Middle frontal gyrus (tissue), 1 donor: ENCODE measurements around the gene ATG4B.

ENCODE experiments used
- DNase-seq: peaks from one replicate; pipeline ENCODE4 v3.0.0-alpha.2; 2015; ENCODE audit warnings: low spot score; ENCODE audit errors: extremely low spot score

ATG4B gene

DNA sequence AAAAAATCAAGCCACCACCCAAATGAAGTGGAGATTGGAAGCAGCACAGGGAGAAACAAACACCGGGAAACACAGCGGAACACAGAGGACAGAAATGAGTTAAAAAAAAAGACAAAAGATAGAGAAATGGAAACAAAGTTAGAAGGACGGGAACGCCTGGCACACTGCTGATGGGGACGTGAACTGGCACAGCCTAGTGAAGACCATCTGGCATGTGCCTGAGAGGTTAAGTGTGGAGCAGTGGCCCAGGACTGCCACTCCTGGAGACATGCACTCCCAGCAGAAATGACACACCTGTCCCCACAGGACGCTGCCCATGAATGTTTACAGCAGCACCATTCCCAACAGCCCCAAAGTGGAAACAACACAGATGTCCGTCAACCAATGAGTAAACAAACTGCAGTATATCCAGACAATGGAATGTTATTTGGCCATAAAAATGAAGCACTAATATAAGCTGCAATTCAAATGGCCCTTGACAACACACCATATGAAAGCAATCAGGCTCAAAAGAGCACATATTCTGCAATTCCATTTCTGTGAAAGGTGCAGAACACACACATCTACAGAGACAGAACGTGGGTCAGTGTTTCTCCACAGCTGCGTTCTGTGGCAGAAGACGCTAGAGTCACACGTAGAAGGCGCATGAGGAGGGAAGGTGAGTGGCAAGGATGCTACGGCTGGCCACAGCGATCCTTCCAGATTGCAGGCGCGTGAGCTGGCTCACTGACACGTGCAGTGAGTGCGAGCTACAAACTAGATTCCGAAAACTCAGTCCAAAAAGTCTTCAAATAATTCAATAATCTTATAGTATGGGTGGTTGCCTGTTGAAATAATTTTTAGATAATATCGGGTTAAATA lies 25.1 kb upstream of the ATG4B start:
- DNase-seq, result no peak

DNA sequence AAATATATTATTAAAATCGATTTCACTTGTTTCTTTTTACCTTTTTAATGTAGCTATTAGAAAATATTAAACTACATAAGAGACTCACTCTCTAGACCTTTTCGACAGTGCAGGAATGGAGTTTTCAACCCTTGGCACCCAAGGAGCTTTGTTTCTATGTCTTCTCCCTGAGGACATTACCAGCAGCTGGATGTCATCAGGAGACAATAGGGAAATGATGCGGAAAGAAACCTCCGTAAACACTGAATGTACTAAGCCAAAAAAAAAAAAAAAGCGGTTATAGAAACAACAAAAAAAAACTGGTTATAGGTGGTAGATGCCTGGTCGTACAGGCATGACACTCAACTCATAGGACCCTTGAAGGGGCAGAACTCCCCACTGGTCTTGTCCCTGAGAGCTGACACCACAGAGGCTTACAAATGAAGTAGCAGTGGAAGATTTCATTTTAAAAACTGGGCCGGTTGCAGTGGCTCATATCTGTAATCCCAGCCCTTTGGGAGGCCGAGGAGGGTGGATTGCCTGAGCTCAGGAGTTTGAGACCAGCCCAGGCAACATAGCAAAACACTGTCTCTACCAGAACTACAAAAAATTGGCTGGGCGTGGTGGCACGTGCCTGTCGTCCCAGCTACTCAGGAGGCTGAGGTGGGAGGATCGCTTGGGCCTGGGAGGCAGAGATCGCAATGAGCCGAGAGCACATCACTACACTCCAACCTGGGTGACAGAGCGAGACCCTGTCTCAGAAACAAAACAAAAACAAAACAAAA lies 24.3 kb upstream of the ATG4B start:
- no peak for DNase-seq

DNA sequence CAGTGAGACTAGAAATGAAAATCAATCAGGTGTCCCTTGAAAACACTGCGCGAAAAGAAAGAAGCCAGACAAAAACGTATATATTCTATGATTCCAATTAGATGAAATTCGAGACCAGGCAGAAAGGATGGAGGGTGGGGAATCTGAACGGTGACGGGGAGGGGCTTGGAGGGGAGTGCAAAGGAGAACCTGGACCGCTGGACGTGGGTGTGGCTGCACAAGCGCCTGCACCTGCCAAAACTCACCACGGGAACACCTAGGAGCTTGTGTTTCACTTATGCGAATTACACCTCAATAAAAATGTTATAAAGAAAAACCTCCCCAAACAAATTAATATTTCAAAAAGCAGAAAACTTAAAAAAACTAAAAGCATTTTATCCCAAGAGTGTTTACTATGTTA lies 22.5 kb upstream of the ATG4B start:
- no peak for DNase-seq

DNA sequence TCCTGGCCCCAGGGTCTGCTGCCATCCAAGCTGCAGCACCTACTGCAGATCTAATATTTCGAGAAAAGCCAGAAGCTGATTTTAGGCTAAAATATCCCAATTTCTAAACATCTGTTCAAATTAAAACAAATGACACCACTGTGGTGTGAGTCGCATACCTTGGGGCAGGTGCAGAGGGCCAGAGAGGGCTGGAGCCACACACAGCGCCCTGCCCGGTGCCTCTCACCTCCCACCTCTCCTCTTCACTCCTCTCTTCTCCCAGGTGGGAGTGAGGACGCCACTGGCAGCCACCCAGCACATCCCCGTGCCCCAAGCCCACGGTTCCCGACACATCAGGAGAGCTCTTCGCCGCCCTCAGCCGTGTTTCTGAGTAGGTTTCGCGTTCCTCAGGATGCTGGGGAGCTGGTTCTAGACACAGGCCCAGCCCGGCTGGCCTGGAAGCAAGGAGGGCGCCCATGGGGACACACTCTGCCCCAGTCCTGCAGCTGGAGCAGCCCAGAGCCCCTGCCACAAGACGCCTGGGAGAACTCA lies 21.9 kb upstream of the ATG4B start:
- no peak for DNase-seq

DNA sequence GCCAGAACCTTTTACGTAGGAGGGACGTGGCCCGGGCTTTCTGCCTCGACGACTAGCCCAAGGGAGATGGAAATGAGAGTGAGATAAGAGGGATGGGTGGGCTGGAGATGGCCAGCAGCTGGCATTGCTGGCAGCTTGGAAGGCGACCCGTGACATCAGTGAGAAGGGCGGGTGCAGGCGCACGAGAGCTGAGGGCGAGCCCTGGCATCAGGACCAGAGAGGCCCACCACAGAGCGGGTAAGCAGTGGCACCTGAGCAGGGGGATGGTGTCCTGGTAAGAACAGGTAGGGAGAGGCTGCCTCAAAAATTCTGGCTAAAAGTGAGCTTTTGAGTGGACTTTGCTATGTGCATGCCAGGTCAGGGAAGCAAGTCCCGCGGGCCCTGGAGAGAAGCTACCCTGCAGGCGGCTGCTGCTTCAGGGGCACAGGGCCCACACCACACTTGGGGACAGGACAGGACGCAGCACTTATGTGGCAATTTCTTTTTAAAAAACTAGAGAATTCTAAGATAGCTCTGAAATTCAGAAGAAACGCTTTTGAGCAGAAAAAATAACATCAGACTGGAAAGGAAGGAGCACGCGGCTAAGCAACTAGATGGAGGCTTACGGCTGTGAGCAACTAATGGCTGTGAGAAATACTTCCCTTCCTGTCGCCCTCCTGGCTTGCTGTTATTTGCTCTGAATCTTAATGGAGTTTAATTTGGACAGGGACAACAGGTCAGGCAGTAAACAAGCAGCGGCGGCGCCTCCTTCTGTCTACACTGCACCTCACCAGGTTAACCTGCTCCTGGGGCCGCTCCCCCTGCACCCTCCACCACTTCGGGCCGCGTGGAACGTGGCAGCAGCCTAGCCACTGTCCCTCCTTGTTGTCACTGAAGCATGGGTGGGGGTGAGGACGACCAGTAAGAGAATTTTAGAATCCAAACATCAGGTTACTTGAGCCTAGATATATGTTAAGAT lies 21.0 kb upstream of the ATG4B start:
- no peak for DNase-seq

DNA sequence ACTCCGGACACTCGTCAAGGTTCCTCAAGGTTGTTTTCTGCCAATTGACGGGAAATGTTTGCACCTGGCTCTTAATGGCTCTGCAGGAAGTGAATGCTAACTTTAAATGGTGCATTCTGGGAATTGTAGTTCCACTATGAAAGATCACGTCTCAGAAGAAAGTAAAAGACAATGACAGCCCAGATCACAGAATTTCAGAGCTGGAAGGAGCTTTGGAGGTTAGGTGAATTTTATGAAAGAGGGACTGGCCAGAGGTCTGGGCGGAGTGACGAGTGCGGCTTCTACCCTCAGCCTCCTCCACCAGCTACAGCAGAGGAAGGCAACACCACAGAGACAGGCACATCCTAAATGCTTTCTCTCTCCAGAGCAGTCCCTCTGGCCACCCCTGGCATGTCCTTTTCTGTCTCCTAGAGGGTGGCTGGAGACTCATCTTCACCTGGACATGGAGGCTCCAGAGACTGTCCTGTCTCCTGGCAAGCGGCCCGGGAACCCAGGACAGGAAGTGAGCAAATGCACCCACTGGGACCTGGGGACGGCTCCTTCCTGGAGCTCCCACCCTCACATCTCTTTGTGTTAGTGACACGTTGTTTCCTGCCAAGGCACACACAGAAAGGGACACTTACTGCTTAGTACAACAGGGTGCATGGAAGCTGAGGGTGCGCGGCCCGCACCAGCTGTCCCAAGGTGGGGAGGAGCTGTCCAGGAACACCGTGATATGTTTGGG lies 19.9 kb upstream of the ATG4B start:
- DNase-seq, result no peak

DNA sequence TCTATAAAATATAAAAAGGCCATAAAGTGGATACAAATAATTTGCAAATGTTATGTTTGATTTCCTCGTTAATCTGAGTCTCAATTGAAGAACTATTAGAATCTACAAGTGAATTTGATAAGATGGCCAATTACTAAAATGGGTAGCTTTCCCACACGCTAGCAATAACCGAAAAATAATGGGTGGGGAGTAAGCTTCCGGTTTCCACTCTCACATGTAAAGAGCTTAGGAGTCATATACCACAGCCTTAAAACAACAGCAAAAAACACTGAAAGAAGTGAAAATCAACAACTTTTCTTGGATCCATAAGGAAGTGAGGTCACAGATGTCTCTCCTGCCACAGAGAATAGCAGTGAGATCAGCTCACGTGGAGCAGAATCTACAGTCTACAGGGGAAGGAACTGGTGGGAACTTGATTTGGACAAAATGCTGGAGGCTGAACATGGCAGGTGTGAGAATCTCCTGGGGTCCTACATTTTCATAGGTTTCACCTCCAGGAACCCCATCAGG lies 19.1 kb upstream of the ATG4B start:
- DNase-seq, result no peak

DNA sequence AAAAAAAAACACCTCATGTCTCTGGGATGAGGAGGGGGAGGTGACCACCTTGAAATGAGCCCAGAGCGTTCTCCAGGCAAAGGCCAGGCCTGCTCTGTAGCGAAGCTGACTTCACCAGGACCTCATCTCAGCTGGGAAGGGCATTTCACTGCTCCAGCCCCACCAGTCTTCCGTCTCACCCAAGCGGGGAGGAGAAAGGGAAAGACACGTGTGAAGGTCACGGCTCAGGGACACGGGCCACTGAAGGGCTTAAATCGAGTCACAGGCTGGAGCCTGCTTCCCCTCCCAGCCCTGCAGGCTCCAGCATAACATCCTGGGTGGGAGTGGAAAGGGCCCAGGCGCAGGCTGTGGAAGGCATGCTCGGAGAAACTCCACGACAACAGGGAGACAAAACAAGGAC lies 18.7 kb upstream of the ATG4B start:
- DNase-seq, result no peak

DNA sequence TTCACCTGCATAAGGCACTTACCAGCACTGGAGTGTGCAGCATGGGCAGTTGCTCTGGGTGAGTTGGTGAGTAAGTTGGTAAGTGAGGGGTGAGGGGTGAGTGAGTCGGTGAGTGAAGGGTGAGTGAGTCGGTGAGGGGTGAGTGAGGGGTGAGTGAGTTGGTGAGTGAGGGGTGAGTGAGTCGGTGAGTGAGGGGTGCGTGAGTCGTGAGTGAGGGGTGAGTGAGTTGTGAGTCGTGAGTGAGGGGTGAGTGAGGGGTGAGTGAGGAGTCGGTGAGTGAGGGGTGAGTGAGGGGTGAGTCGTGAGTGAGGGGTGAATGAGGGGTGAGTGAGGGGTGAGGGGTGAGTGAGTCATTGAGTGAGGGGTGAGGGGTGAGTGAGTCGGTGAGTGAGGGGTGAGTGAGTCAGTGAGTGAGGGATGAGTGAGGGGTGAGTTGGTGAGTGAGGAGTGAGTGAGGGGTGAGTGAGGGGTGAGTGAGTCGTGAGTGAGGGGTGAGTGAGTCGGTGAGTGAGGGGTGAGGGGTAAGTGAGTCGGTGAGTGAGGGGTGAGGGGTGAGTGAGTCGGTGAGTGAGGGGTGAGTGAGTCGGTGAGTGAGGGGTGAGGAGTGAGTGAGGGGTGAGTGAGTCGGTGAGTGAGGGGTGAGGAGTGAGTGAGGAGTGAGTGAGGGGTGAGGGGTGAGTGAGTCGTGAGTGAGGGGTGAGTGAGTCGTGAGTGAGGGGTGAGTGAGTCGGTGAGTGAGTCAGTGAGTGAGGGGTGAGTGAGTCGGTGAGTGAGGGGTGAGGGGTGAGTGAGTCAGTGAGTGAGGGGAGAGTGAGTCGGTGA lies 17.7 kb upstream of the ATG4B start:
- no peak for DNase-seq

DNA sequence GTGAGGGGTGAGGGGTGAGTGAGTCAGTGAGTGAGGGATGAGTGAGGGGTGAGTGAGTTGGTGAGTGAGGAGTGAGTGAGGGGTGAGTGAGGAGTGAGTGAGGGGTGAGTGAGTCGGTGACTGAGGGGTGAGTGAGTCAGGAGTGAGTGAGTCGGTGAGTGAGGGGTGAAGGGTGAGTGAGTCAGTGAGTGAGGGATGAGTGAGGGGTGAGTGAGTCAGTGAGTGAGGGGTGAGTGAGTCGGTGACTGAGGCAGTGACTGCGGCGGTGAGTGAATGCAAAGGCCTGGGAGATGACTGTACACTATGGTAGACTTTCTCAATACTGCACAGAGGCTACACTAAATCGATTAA lies 17.1 kb upstream of the ATG4B start:
- no peak for DNase-seq

DNA sequence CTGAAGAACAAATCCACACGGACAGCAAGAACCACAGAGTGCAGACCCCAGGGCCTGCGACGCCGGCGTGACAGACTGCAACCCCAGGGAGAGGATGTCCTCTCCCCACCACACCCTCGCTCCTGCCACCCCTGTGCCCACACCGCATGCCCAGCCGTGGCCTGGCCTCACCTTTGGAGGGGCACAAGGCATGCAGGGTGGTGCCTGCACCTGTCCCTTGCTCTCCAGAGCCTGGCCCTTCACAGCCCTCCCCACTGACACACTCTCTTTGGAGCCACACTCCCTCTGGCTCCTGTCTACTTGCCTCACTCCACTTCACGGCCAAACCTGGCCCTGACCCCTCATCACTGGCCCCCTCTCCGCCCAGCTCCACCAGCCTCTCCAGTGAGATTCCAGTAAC lies 9.8 kb upstream of the ATG4B start:
- no peak for DNase-seq

DNA sequence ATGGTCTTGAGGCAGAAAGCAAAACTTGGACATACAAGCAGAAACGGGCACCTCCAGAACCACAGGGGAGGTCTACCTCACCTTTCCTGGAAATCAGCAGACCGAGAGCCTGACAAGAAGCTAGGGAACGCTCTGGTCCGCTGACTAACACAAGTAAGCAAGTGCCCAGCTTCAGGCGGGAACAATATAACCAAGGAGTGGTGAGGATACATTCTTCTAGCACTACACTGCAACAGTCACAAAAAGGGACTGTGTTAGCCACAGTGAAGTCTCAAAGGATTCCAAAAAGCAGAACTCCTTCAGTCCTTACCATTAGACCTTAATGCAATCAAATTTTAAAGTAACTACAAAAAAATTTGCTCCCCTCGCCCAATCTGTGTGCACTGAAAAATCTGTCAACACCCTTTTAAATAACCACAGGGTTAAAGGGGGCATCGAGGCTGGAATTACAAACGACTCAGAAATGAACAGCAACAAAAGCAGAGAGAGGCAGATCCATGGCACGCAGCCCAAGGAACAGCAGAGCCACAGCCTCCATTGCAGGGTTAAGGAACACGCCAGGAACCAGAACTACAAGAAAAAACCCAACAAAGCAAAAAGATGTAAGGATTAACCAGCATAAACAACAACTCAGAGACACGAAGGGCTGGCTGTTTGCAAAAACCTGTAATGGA lies 7.6 kb upstream of the ATG4B start:
- no peak for DNase-seq

DNA sequence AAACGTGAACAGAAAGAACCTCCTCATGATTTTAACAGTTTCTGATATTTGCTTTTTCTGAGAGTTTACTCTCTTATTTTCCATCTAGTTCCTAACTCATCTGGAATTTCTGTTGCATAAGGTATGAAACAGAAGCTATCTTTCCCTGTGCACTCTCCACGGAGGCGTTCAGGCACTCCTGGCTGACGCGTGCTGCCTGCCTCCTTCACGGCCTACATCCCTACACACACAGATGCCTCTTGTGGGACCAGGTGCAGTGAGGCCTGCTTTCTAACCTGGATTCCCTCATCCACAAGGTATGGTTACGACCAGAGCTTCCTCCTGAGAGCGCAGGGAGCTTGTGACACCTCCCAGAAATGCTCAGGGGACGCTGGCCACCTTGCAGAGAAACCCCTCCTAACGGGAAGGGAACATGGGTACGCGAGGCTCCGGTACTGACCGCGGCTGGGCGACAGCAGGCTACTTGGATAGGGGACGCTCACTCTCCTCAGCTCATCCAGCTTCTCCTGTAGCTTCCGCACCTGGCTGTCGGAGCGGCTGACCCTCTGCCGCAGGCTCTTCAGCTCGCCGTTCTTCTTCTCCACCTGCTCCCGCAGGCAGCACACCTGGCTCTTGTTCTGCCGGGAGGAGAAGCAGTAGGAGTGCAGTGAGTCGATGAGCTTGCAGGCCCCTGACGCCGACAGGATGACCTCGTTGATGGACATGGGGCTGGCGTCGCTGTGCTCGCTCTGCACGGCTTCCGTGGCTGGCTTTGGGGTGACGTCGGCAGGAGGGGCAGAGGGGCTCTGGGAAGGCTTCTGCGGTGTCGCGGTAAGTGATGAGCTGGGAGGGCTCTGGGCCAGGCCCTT lies 4.8 kb upstream of the ATG4B start:
- no peak for DNase-seq

DNA sequence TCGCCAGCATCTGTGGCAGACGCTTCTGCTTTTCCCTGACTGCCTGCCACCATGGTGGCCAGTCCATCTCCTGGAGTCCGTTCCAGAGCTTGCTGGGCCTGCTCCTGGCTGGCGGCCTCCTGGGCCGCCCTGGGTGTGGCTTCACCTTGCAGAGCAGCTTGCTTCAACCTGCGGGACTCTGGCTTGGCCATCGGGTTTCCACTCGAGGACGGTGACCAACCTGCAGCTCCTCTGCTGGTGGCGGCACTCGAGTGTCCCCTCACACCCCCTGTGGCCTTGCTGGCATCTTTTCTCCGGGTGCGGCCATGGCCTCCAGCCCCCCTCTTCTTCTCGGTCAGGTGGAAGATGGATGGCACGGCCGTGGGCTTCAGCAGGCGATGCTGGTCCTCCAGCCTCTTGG lies 3.9 kb upstream of the ATG4B start:
- no peak for DNase-seq

DNA sequence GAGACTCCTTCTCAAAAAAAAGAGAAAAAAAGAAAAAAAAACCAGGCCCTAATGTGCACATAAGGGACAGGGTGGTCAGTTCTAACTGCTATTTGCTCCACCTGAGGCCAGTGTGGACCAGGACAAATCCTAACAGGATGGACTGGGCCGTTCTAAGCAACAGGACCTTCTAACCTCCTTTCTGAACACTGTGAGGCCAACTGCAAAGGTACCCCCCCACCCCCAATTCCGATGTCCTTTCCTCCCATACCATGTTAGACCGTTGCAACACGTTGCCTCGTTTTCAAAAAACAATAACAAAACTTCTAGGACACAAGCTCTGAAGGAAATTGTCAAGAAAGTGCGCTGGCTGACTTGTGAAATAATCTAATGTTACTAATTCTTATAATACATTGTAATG lies 1.7 kb upstream of the ATG4B start:
- no peak for DNase-seq

DNA sequence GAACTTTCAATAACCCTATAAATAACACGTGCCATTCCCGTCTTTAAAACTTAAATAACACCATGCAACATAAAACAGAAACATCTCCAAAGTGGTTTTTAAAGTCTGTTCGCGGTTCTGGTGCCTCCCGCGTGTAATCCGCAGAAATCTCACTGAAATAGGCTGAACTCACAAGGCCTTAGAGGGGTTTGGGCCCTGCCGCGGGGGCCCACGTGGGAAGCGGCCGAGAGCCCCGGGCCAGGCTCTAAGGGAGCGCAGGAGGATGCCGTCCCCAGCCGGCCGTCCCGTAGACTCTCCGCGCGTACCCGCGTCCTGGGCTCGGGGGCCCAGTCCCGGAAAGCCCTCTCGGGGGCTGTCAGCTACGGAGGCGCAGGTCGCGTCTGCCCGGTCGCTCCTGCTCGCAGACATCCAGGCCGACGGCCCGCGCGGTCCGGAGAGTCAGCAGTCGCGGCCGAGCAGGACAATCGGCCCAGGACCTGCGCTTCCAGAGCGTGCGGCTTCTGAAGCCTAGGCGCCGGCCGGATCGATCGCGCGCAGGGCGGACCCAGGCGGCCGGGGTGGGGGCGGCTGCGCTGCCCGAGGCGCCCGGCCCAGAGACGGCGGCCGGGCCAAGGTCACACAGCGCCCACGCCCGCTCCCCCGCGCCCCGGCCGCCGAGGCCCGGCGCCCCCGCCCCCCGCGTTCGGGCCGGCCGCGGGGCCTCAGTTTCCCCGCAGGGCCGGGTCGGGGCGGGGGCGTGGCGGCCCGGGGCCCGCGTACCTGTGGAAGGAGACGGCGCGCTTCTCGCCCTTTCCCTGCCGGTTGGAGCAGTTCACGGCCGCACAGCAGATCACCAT lies 1.1 kb upstream of the ATG4B start:
- no peak for DNase-seq
